ENCODE results near the gene TLR9. TPM values are rescaled to one million over a fixed set of nuclear protein-coding genes. Genes with fewer than 3 reads are reported as not detected.

TLR9 gene
- total RNA-seq, 1 donor from 2014 or later, result 0.19 TPM

DNA sequence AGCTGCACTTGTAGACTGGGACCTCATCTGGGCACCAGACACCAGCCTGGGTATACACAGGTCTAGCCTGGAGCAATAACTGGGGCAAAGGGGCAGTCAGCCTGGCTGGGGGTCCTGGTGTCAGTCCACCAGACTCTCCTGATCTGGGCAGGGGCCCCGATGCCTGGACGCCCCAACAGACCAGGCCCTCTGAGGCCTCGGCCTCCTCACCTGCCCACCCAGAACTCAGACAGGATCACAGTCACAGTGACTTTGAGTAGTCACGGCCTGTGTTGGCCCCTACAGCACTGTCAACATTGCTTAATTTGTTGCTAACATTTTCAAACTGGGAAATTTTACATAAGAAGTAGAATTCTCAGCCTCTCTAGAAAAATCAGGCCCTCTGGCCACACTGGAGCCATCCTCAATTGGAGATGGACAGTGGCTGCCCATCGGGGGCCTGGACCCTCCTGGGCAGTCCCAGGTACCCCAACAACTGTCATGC is 7.7 kb upstream of the TLR9 start:
- DNase-seq (ENCODE audit: low spot score), result no peak

DNA sequence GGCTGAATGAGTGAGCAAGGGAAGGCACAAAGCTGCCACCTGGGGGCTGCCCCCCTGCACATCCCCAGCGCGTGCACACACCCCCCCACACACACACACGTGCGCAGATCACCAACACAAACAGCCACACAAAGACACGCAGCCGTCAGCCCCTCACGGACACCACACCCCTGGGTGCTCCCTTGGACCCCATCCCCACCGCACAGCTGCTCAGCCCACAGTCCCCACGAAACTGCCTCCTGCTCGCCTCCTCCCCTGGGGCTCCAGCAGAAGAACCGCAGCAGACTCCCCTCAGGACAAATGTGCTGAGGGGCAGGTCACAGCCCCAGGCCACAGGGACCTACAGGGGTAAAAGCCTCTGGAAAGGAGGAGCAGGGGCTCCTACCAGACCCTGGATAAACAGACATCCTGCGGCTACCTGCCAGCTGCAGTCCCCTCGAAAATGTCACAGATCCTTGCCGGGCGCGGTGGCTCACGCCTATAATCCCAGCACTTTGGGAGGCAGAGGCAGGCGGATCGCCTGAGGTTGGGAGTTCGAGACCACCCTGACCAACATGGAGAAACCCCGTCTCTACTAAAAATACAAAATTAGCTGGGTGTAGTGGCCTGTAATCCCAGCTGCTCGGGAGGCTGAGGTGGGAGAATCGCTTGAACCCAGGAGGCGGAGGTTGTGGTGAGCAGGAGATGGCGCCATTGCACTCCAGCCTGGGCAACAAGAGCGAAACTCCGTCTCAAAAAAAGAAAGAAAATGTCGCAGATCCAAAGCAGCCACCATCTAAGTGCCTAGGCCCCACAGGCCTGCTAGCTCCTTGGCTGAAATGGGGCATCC is 7.0 kb upstream of the TLR9 start:
- DNase-seq (ENCODE audit: low spot score), result no peak

DNA sequence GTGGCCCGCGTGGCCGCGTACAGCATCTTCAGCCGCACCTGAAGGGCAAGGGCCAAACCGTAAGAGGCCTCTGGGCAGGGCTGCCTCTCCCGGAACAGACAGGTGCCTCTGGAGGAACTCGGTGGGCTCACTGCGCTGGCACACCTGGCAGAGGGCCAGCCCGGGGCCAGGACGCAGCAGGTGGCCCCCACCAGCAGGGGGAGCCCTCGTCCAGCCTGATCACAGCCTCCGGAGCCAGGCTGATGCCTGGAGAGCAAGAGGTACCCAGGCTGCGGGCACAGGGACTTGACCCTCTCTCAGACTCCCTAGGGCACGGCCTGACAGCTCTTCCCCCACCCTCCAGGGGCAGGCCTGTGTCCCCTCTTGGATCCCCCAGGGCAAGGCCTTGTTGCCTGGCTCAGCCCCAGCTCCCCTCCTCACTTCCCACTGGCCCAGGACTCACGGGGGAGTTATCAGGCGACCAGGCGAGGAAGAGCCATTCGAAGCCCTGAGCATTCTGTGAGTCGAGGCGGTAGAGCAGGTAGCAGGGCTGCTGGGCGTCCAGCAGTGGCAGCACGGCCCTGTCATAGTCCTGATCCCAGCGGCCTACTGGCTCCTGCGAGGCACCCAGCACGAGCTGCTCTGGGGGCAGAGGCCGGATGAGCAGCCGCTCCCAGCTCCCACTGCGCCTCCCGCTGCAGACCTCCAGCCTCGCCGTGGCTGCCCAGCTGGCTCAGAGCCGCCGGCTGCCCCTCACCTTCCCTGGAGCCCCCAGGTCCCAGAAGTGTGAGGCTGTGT is 6.2 kb upstream of the TLR9 start:
- DNase-seq (ENCODE audit: low spot score), result no peak

DNA sequence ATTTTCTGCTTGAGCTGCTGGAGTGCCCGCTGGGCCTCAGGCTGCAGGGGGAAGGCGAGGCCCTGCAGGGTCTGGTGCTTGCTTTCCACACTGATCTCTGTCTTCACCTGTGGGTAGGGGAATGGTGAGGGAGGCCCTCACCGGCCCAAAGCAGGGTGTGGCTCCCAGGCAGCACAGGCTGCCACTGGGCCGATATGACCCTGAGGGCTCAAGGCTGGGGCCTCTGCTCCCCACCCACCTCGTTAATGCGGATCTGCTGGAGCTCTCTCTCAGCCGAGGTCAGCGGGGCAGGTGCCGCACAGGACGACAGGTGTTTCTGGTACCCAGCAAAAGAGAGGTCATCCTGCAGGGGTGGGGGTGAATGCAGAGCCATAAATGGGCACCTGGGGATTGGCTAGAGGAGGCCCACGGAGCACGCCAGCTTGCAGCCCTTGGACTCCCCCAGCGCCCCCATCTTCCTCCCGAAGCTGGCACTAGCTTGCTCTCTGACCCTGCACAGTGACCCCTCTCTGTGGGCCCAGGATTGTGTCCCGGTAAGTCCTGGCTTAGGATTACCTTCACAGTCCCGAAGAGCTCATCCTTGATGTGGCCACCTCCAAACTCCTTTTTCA is 5.5 kb upstream of the TLR9 start:
- DNase-seq (ENCODE audit: low spot score), result no peak

DNA sequence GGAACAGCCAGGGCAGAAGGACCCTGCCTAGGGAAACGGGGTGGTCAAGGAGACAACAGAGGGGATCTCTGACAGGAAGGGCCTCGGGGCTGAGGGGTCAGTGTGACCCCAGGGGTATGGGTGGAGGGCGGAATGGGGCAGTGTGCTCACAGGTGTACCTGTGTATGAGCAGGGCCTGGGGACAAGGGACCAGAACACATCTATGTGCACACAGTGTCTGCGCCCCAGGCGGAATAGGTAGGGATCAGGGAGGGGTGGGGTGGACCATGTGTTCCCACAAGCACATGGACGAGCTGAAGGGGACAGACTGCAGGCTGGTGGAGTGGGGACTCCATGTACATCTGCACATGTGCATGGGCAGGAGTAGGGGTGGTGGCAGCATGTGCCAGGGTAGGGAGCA is 5.0 kb upstream of the TLR9 start:
- no peak for DNase-seq (ENCODE audit: low spot score)

DNA sequence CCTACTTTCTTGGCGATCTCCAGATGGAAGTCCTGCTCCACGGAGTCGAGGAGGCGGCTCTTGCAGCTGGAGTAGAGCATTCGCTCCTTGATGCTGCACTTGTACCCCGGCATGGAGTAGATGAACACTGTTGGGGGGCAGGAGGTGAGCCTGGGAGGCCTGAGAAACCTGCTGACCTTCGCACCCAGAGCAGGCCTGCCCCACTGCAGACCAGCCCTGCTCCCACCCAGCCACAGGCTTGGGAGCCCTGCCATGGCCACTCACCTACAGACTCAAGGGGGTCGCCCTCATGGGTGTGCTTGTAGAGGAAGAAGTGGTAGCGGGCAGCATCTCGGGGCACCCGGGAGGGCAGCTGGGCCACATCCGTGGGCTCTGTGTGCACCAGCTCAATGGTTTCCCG is 4.2 kb upstream of the TLR9 start:
- DNase-seq (ENCODE audit: low spot score), result no peak

DNA sequence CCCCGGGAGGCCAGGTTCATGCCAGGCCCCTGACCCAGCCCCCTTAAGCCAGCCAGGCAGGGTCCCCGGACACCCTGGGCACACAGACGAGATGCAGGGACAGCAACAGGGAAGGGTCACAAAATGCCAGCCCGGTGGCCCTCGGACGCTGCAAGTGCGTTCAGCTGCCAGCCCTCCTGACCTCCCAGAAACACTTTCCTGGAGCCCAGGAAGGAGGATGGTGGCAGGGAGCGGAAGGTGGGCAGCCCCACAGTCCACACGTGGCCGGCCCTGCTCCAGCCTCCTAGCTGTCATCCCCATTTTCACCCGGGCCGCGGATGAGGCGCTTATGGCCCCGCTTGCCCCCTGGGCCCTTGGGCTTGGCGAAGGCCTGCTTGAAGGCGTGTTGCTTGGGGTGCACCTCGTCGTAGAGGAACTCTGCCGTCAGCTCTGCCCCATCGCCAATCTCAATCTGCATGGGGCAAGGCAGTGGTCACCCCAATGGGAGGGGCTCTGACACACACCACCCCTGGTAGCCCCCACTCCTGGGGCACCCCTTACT is 3.4 kb upstream of the TLR9 start:
- no peak for DNase-seq (ENCODE audit: low spot score)

DNA sequence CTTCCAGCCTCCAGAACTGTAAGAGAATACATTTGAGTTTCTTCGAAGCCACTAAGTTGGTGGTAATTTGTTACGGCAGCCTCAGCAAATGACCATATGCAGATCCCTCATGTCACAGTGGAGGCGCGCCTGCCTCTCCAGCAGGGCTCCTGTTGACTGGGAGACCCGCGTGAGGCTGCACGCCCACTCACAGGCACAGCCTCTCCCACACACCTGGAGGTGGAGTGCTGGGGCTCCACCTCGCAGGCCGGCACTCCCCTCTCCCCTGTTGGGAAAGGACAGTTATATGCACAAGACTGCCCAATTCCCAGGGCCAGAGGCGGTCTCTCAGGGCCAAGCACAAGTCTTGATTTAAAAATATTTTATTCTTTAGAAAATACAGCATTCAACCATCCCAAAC is 2.8 kb upstream of the TLR9 start:
- DNase-seq (ENCODE audit: low spot score), result no peak

DNA sequence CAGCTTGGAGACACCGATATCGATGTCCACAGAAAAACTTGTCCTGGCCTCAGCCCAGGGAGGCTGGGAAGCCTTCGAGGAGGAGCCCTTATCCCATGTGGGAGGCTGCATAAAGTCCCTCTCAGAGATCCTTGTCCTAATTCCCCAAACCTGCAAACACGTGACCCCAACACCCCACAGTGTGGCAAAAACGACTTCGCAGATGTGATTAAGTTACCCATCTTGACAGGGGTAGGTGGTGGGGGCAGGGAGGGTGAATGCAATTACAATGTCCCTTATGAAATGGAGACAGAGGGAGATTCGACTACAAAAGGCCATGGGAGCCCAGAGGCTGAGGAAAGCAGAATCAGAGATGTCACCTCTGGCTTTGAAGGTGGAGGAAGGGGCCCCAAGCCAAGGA is 2.3 kb upstream of the TLR9 start:
- no peak for DNase-seq (ENCODE audit: low spot score)

DNA sequence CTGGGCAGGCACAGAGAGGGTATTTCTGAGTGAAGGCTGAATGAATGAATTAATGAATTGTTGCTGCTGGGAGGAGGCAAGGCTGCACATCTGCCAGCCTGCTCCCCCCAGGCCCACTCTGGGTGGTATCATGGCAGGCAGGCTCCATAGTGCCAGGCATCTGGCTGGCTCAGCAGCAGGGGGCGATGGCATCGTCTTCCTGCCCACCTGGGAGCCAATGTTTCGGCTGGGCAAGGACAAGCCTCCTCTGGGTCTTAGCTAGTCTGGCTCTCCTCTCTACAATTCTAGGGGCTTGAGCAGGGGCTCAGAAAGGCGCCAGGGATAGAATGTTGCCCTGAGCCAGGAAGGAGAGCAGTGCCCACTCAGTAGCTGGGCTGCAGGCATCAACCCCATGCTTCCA is 1.7 kb upstream of the TLR9 start:
- no peak for DNase-seq (ENCODE audit: low spot score)

DNA sequence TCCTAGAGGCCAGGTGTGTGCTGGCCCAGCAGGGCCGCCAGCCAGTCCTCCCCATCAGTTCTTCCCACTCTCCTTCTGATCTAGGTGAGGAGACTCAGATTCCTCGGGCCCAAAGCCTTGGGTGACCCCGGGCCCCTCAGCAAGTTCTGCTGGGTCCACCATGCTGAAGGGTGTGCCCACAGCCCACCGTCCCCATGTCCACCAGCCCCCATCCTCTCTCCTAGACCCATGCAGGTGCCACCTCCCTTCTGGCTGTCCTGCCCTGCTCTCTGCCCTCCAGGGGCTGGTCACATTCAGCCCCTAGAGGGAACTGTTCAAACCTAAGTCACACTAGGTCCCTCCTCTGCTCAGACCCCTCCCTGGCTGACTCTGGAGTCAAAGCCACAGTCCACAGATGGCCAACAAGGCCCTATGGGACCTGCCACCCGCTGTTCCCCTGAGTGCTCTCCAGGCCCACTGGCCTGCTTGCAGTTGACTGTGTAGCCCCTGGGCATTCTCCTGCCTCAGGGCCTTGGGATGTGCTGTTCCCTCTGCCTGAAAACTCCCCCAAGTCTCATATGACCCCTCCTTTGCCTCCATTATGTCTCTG is 878 bp upstream of the TLR9 start:
- no peak for DNase-seq (ENCODE audit: low spot score)

DNA sequence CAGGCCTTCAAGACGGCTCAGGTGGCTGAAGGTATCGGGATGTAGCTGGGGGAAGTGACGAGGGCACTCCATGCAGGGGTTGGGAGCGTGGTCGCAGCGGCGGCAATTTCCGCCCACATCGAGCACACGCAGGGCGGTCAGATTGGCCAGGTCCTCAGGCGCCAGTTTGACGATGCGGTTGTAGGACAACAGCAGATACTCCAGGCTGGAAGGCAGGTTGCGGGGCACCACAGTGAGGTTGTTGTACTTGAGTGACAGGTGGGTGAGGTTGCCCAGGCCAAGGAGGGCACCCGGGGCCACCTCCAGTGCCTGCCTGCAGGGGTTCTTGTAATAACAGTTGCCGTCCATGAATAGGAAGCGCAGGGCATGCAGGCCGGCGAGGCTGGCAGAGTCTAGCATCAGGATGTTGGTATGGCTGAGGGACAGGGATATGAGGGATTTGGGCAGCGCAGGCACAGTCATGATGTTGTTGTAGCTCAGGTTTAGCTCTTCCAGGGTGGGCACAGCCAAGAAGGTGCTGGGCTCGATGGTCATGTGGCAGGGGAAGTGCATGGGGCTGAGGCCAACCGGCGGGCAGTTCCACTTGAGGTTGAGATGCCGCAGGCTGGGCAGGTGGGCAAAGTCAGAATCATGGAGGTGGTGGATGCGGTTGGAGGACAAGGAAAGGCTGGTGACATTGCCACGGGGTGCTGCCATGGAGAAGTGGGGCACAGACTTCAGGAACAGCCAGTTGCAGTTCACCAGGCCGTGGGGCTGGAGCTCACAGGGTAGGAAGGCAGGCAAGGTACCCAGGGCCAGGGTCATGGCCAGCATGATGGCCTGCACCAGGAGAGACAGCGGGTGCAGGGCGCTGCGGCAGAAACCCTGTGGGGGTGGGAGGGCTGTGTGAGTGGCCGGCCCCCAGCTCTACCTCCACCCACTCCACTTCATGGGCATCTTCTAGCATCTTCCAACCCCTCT is 1.7 kb downstream of the TLR9 start:
- no peak for DNase-seq (ENCODE audit: low spot score)

DNA sequence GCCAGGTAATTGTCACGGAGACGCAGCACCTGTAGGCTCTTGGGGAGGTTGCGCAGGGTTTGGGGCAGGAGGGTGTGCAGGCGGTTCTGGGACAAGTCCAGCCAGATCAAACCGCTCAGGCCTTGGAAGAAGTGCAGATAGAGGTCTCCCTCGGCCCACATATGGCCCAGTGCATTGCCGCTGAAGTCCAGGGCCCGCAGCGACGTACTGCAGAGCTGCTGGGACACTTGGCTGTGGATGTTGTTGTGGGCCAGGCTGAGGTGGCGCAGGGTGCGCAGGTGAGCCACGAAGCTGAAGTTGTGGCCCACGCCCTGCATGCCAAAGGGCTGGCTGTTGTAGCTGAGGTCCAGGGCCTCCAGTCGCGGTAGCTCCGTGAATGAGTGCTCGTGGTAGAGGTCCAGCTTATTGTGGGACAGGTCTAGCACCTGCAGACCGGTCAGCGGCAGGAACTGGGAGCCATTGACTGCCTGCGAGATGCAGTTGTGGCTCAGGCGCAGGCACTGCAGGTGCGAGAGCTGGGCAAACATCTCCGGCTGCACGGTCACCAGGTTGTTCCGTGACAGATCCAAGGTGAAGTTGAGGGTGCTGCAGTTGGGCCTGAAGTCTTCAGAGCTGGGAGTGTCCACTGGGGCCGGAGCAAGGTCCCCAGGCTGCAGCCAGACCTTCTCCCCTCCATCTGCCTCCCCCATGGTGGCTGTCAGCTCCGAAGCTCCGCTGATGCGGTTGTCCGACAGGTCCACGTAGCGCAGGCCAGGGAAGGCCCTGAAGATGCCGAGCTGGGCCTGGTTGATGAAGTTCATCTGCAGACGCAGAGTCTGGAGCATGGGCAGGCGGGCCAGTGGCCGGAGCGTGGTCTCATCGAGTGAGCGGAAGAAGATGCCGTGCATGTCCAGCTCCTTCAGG is 2.9 kb downstream of the TLR9 start:
- no peak for DNase-seq (ENCODE audit: low spot score)

DNA sequence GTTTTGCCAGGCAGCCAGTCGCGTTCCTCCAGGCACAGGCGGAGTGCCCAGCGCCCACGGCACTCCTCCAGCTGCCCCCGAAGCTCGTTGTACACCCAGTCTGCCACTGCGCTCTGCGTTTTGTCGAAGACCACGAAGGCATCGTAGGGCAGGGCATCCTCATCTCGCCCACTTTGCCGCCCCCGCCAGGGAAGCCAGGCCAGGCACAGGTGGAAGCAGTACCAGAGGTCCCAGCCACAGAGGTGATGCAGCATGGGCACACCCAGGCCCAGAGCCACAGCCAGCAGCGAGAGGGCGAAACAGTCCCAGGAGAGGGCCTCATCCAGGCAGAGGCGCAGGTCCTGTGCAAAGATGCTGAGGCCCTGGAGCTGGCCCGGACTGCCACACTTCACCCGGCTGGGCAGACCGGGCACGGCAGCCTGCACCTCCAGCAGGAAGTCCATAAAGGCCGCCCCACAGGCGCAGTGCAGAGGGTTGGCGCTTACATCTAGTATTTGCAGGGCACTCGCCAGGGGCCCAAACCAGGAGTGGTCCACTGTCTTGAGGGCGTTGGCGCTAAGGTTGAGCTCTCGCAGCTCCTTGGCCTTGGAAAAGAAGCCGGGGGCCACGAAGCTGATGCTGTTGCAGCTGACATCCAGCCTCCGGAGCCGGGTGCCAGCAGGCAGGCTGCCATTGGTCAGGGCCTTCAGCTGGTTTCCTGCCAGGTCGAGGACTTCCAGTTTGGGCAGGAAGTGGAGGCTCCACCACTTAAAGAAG is 3.7 kb downstream of the TLR9 start:
- DNase-seq (ENCODE audit: low spot score), result no peak

DNA sequence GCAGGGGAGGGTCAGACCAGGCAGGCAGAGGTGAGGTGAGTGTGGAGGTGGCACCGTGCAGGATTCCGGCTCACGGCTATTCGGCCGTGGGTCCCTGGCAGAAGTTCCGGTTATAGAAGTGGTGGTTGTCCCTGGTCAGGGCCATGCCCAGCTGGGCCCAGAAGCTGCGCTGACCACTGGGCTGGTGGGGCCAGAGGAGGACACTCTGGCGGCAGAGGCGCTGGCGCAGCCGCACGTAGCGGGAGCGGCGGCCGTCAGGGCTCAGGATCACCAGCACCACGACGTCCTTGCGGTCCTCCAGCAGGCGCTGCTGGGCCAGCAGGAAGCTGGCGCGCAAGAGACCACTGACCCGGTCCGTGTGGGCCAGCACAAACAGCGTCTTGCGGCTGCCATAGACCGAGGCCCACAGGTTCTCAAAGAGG is 4.3 kb downstream of the TLR9 start:
- DNase-seq (ENCODE audit: low spot score), result no peak

DNA sequence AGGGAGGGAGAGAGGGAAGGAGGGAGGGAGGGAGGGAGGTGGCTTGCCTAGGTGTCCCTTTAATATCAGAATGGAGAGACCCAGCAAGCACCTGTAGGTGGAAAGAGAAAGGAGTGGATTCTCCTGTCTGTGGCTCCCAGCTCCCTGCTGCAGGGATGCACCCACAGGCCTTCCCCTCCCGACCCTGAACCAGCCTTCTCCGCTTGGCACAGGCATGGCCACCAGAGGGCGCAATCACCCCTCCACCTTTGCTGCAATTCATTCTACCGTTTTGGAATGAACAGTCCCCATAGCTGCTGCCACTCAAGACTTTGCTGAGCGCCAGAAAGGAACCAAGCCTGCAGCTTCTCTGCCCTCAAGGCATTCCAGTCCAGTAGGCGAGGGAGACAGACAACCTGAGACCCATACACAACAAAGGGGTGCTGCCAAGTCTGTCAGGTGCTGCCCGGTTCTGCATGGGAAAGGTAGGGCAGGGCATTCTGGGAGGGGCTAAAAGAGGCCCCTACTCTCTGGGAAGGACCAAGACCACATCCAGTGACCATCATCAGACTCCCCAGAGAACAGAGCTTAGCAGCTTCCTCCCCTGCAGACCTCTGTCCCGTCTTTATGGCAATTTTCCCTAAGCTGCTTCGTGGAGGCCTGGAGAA is 4.9 kb downstream of the TLR9 start:
- no peak for DNase-seq (ENCODE audit: low spot score)

DNA sequence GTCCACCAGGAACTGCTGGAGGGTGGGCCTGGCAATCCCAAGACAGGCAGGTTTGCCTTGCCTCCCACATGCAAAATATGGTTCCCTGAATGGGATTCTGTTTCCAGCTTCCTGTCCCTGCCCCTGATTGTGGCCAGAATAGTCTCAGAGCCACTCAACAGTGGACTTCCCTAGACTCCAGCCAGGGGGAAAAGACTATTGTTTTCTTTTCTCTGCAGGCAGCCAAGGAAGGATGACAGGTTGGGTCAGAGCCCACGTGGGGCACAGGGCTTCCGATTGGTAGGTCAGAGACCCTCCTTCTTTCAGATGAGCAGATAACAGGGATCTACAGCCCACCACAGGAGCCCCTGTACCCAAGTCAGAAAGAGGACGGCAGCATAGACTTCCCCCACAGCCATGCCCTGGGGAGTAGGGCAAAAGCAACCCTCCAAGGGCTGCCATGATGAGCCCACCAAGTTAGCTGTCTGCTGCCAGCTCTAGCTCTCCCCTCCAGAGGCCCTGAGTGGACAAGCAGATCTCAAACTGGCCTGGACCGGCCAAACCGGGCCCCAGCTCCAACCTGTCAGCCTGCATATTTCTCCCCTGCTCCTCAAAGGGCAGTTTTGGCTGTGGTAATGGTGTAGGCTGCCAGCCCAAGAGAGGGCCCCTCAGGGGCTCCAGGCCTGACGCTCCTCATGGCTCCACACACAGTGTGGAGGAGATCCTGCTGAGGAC is 6.4 kb downstream of the TLR9 start:
- no peak for DNase-seq (ENCODE audit: low spot score)

Data from mesenteric fat pad (tissue), 1 donor.